SK-N-SH (cell line): ENCODE results near the gene BANF1. TPM values are rescaled to one million over a fixed set of nuclear protein-coding genes. Genes with fewer than 3 reads are reported as not detected.

ENCODE experiments used
- CTCF ChIA-PET: fragments of 300-600, 350-600 bp; formaldehyde crosslinking; extraction: SDS; loops from one replicate; lab custom pipeline; 2021; lab: Yijun Ruan, JAX
- POLR2A ChIA-PET: fragments of 350-600 bp; sonication (Branson Sonifier 250); formaldehyde crosslinking; extraction: SDS; loops from one replicate; lab custom pipeline; 2020; ENCODE audit warnings: antibody characterized with exemption, inconsistent platforms; lab: Yijun Ruan, JAX
- DNase-seq: peaks from one replicate; pipeline ENCODE4 v3.0.0; 2012
- H2AFZ ChIP-seq: fragments of 200-600 bp; sonication (generic); 2 replicates; pipeline ENCODE4 v1.8.1; 2016; ENCODE audit warnings: antibody characterized with exemption, mild to moderate bottlenecking, low read depth
- H3F3A ChIP-seq: fragments of 200-600 bp; sonication (generic); replicated peaks from 2 replicates; pipeline ENCODE3; 2016; ENCODE audit warnings: antibody characterized with exemption, mild to moderate bottlenecking; ENCODE audit not compliant: insufficient read depth
- H3K27ac ChIP-seq, 2 experiments: fragments of 200-500 bp in 1 of 2; fragments of 200-600 bp in 1 of 2; sonication (Bioruptor generic) in 1 of 2; sonication (generic), shearing (Covaris generic) in 1 of 2; 2 replicates each; pipeline versions ENCODE4 v1.5.1 to v1.6.1; 2014 to 2016; ENCODE audit warnings: low read depth in 2 of 2, inconsistent platforms in 1 of 2, low read length in 1 of 2, mild to moderate bottlenecking in 1 of 2, mixed read lengths in 1 of 2
- H3K27me3 ChIP-seq: fragments of 200-600 bp; sonication (generic), shearing (Covaris generic); 2 replicates; pipeline ENCODE4 v1.6.1; 2016; ENCODE audit warnings: mixed run types; ENCODE audit not compliant: insufficient read depth
- H3K36me3 ChIP-seq, 2 experiments: fragments of 200-500 bp in 1 of 2; fragments of 200-600 bp in 1 of 2; sonication (Bioruptor generic) in 1 of 2; sonication (generic) in 1 of 2; replicated peaks in 1 of 2; 2 replicates each; pipeline versions ENCODE3 to v1.5.1; 2014 to 2016; ENCODE audit warnings: low read length in 1 of 2, mild to moderate bottlenecking in 1 of 2; ENCODE audit not compliant: insufficient read depth in 2 of 2, control insufficient read depth in 1 of 2
- H3K4me1 ChIP-seq, 2 experiments: fragments of 200-500 bp in 1 of 2; fragments of 200-600 bp in 1 of 2; sonication (Bioruptor generic) in 1 of 2; sonication (generic), shearing (Covaris generic) in 1 of 2; 2 replicates each; pipeline versions ENCODE4 v1.5.1 to v1.6.1; 2014 to 2016; ENCODE audit warnings: low read depth in 1 of 2, low read length in 1 of 2, mixed run types in 1 of 2; ENCODE audit not compliant: insufficient read depth in 2 of 2, control insufficient read depth in 1 of 2
- H3K4me2 ChIP-seq: fragments of 200-600 bp; sonication (generic), shearing (Covaris generic); 2 replicates; pipeline ENCODE4 v1.6.1; 2017; ENCODE audit warnings: mixed run types
- H3K4me3 ChIP-seq, 2 experiments: fragments of 200-500 bp in 1 of 2; fragments of 200-600 bp in 1 of 2; sonication (Bioruptor generic) in 1 of 2; sonication (generic), shearing (Covaris generic) in 1 of 2; 2 replicates each; pipeline versions ENCODE4 v1.5.1 to v1.8.1; 2014 to 2016; ENCODE audit warnings: low read depth in 2 of 2, inconsistent platforms in 1 of 2, low read length in 1 of 2, mild to moderate bottlenecking in 1 of 2, mixed read lengths in 1 of 2, moderate library complexity in 1 of 2
- H3K79me2 ChIP-seq: fragments of 200-600 bp; sonication (generic); 2 replicates; pipeline ENCODE4 v1.8.1; 2017; ENCODE audit warnings: mild to moderate bottlenecking; ENCODE audit not compliant: insufficient read depth
- H3K9ac ChIP-seq: fragments of 200-600 bp; sonication (generic); 2 replicates; pipeline ENCODE4 v1.6.1; 2017; ENCODE audit warnings: mixed run types
- H3K9me2 ChIP-seq: fragments of 200-600 bp; sonication (generic); 2 replicates; pipeline ENCODE4 v1.6.1; 2017; ENCODE audit warnings: mixed run types
- H3K9me3 ChIP-seq: fragments of 200-600 bp; sonication (generic); 2 replicates; pipeline ENCODE4 v1.6.1; 2017; ENCODE audit warnings: mixed run types, mild to moderate bottlenecking, moderate library complexity
- H4K20me1 ChIP-seq: fragments of 200-600 bp; sonication (generic); 2 replicates; pipeline ENCODE4 v1.6.1; 2017; ENCODE audit warnings: mild to moderate bottlenecking, mixed run types; ENCODE audit not compliant: insufficient read depth
- ELF1 ChIP-seq: IDR thresholded peaks from 2 replicates; pipeline ENCODE4 v1.4.0; 2012
- EZH2phosphoT487 ChIP-seq: fragments of 200-600 bp; sonication (generic); IDR thresholded peaks from 2 replicates; pipeline ENCODE4 v1.6.1; 2017; ENCODE audit warnings: low read depth, mixed run types, mild to moderate bottlenecking, antibody characterized with exemption, moderate library complexity, borderline replicate concordance
- MAX ChIP-seq: IDR thresholded peaks from 2 replicates; pipeline ENCODE4 v1.4.0; 2012; ENCODE audit warnings: low read depth
- MEF2A ChIP-seq: IDR thresholded peaks from 2 replicates; pipeline ENCODE4 v1.4.0; 2012; ENCODE audit warnings: low read depth, borderline replicate concordance
- MXI1 ChIP-seq: IDR thresholded peaks from 2 replicates; pipeline ENCODE4 v1.6.1; 2012; ENCODE audit warnings: mild to moderate bottlenecking, low read depth, low read length, improper control_type of control experiment
- NFIC ChIP-seq: IDR thresholded peaks from 2 replicates; pipeline ENCODE4 v1.4.0; 2012; ENCODE audit warnings: borderline replicate concordance
- NRF1 ChIP-seq: IDR thresholded peaks from 2 replicates; pipeline ENCODE4 v1.6.1; 2012; ENCODE audit warnings: low read depth, mild to moderate bottlenecking, low read length
- RAD21 ChIP-seq: IDR thresholded peaks from 2 replicates; pipeline ENCODE4 v1.6.1; 2012; ENCODE audit warnings: mild to moderate bottlenecking, low read length
- RCOR1 ChIP-seq: fragments of 150-350 bp; IDR thresholded peaks from 2 replicates; pipeline ENCODE4 v1.6.1; 2017; ENCODE audit warnings: antibody characterized with exemption, low read length
- REST ChIP-seq: IDR thresholded peaks from 2 replicates; pipeline ENCODE4 v1.6.1; 2012; ENCODE audit warnings: mild to moderate bottlenecking, low read depth, low read length, moderate library complexity
- TCF12 ChIP-seq: IDR thresholded peaks from 2 replicates; pipeline ENCODE4 v1.4.0; 2012
- WGBS: methylation state at CpG from one replicate; pipeline ENCODE4 v1.1.6; 2017; ENCODE audit warnings: low lambda C conversion rate; 5-methylcytosine and 5-hydroxymethylcytosine counted together
- polyA plus RNA-seq, 3 experiments: library from polyadenylated mRNA; depleted of rRNA; stranded (reverse); fragments of >200 nt; gene quantifications; 2 replicates each; pipeline ENCODE4 v1.2.3, GENCODE V29; 2012

Gene BANF1
- polyA plus RNA-seq, 1 of the 3 experiments (the other 2 are of a cell fraction), result 382 TPM

- H3K9me2 ChIP-seq, result no peaks in the 10 kb centered on the region
- no peak for DNase-seq
- no peaks in the 10 kb centered on the region for H4K20me1 ChIP-seq
- H3K4me1 ChIP-seq, result peaks cover 3 to 13% of the 10 kb centered on the region in 2 experiments; a peak in 3 of 4 replicates
- H3K27ac ChIP-seq, result no peak within 1 kb of the TSS
- 89% methylated on average over 12 of the region's 18 CpGs for WGBS
- ChIA-PET CTCF (interaction anchor here (0.6 to 1.8 kb wide), 3 partner anchors 10 to 233 kb away, joined by 3 to 4 read pairs (median 3); no protein-coding TSS in a partner anchor), POLR2A (no interaction called here)
- H3K9me3 ChIP-seq, result no peaks in the 10 kb centered on the region
- no peak within 1 kb of the TSS for H3K4me2 ChIP-seq
- no peaks in the 10 kb centered on the region for H3K27me3 ChIP-seq
- no peak within 1 kb of the TSS for H3K4me3 ChIP-seq
- no peak within 1 kb of the TSS for H2AFZ ChIP-seq
- no peak within 1 kb of the TSS for H3K9ac ChIP-seq
- peaks cover 4% of the 10 kb centered on the region for H3F3A ChIP-seq
- TF ChIP-seq ELF1 (no peak), RAD21 (no peak)
- H3K36me3 ChIP-seq, result no peaks in the 10 kb centered on the region
- H3K79me2 ChIP-seq, result peaks cover 7% of the 10 kb centered on the region; the same call in 1 of the 2 replicates
Observed at GRCh38 chr11:66026017-66026529, 23.8 kb downstream of the BANF1 start, which contains the start of gene CATSPER1. Gene CATSPER1, minus strand, starts transcription at chr11:66026479. Its CDS starts 100 bp downstream, at chr11:66026379.

GRCh38 chr11:66032957-66033735, 30.8 kb downstream of the BANF1 start:
- no peak overlapping the region for H3K4me3 ChIP-seq
- H2AFZ ChIP-seq, result no peak overlapping the region
- H3K4me2 ChIP-seq, result no peak overlapping the region
- no peaks in the 10 kb centered on the region for H4K20me1 ChIP-seq
- no peaks in the 10 kb centered on the region for H3K9me2 ChIP-seq
- no peaks in the 10 kb centered on the region for H3K36me3 ChIP-seq
- DNase-seq, result no peak
- WGBS, result 69% methylated on average over 8 of the region's 8 CpGs
- no peaks in the 10 kb centered on the region for H3K79me2 ChIP-seq
- H3K9me3 ChIP-seq, result no peaks in the 10 kb centered on the region
- H3K27me3 ChIP-seq, result no peaks in the 10 kb centered on the region
- no peak overlapping the region for H3K27ac ChIP-seq
- no peaks in the 10 kb centered on the region for H3K4me1 ChIP-seq
- POLR2A ChIA-PET, result no interaction called here
- CTCF ChIA-PET, result interaction anchor here (3.9 to 8.8 kb wide), 2 partner anchors 11 to 12 kb away, joined by 27 to 55 read pairs; no protein-coding TSS in a partner anchor
- H3F3A ChIP-seq, result no peaks in the 10 kb centered on the region
- no peak overlapping the region for H3K9ac ChIP-seq
- no peak for TF ChIP-seq MAX
- TF ChIP-seq TCF12, result no peak
- no peak for TF ChIP-seq MEF2A
- no peak for TF ChIP-seq RCOR1
- TF ChIP-seq REST, result no peak
- TF ChIP-seq NRF1, result no peak
- TF ChIP-seq MXI1, result no peak
- no peak for TF ChIP-seq EZH2phosphoT487
- no peak for TF ChIP-seq NFIC
- TF ChIP-seq, all 33 proteins: peak for 0
